Neural progenitor cell (in vitro differentiated cells): ENCODE measurements around the gene PARK7. TPM values are rescaled to one million over a fixed set of nuclear protein-coding genes. Genes with fewer than 3 reads are reported as not detected.

Experiments used
- DNase-seq: peaks from one replicate; pipeline ENCODE4 v3.0.0-alpha.2; 2016; ENCODE audit warnings: low spot score
- H2AFZ ChIP-seq: fragments of 200-600 bp; sonication (generic); replicated peaks from 2 replicates; pipeline ENCODE4 v1.6.1; 2016; ENCODE audit warnings: antibody characterized with exemption
- H3F3A ChIP-seq: fragments of 200-600 bp; sonication (generic); 2 replicates; pipeline ENCODE4 v1.6.1; 2016; ENCODE audit warnings: antibody characterized with exemption, low read depth
- H3K27ac ChIP-seq: fragments of 200-600 bp; sonication (generic); 2 replicates; pipeline ENCODE4 v1.5.1; 2016; ENCODE audit warnings: mild to moderate bottlenecking
- H3K27me3 ChIP-seq: fragments of 200-600 bp; sonication (generic); 2 replicates; pipeline ENCODE4 v1.6.1; 2016; ENCODE audit warnings: mild to moderate bottlenecking, moderate library complexity
- H3K36me3 ChIP-seq: fragments of 200-600 bp; sonication (generic); 2 replicates; pipeline ENCODE4 v1.5.1; 2016
- H3K4me1 ChIP-seq: fragments of 200-600 bp; sonication (generic); 2 replicates; pipeline ENCODE4 v1.6.1; 2016; ENCODE audit warnings: mixed run types
- H3K4me2 ChIP-seq: fragments of 200-600 bp; sonication (generic); 2 replicates; pipeline ENCODE4 v1.6.1; 2016
- H3K4me3 ChIP-seq: fragments of 200-600 bp; sonication (generic); 2 replicates; pipeline ENCODE4 v1.5.1; 2016
- H3K79me2 ChIP-seq: fragments of 200-600 bp; sonication (generic); 2 replicates; pipeline ENCODE4 v1.6.1; 2016; ENCODE audit warnings: low read depth
- H3K9ac ChIP-seq: fragments of 200-600 bp; sonication (generic); 2 replicates; pipeline ENCODE4 v1.6.1; 2016
- H3K9me3 ChIP-seq: fragments of 200-600 bp; sonication (generic); 2 replicates; pipeline ENCODE4 v1.5.1; 2016; ENCODE audit warnings: low read depth
- H4K20me1 ChIP-seq: fragments of 200-600 bp; sonication (generic); 2 replicates; pipeline ENCODE4 v1.6.1; 2016; ENCODE audit warnings: low read depth
- H3K27ac Mint-ChIP-seq: 3 replicates; pipeline ENCODE4 v1.8.0; 2021; ENCODE audit warnings: mixed read lengths
- H3K27me3 Mint-ChIP-seq: 2 replicates; pipeline ENCODE4 v1.8.0; 2022; ENCODE audit warnings: low read depth, mild to moderate bottlenecking, inconsistent platforms, moderate library complexity, mixed read lengths; ENCODE audit not compliant: insufficient read depth
- H3K36me3 Mint-ChIP-seq: 3 replicates; pipeline ENCODE4 v1.8.0; 2021; ENCODE audit warnings: mixed read lengths
- H3K4me1 Mint-ChIP-seq: 3 replicates; pipeline ENCODE4 v1.8.0; 2021; ENCODE audit warnings: mixed read lengths
- H3K4me3 Mint-ChIP-seq: 3 replicates; pipeline ENCODE4 v1.8.0; 2021; ENCODE audit warnings: mild to moderate bottlenecking, moderate library complexity, mixed read lengths
- H3K9me3 Mint-ChIP-seq: 3 replicates; pipeline ENCODE4 v1.8.0; 2020; ENCODE audit warnings: mixed read lengths
- CTCF ChIP-seq: fragments of 200-600 bp; sonication (generic); IDR thresholded peaks from 2 replicates; pipeline ENCODE4 v1.5.1; 2017; ENCODE audit warnings: antibody characterized with exemption, mild to moderate bottlenecking
- EZH2 ChIP-seq: fragments of 200-600 bp; sonication (generic); IDR thresholded peaks from 2 replicates; pipeline ENCODE4 v1.6.1; 2017; ENCODE audit warnings: antibody characterized with exemption, mild to moderate bottlenecking, moderate library complexity
- EZH2phosphoT487 ChIP-seq: fragments of 200-600 bp; sonication (generic); IDR thresholded peaks from 2 replicates; pipeline ENCODE4 v1.6.1; 2017; ENCODE audit warnings: antibody characterized with exemption
- total RNA-seq: library from RNA; depleted of rRNA; stranded (reverse); fragments of >200 nt; gene quantifications from 2 replicates; pipeline ENCODE4 v1.2.3, GENCODE V29; 2015; ENCODE audit warnings: low replicate concordance

Gene PARK7
- total RNA-seq, 1 donor from 2014 or later, result 214 TPM

- H3F3A ChIP-seq, result no peaks in the 10 kb centered on the region
- no peak overlapping the region for H3K27ac Mint-ChIP-seq
- H3K9me3 ChIP-seq, result no peaks in the 10 kb centered on the region
- DNase-seq, result no peak
- H3K9me3 Mint-ChIP-seq, result peaks cover 2% of the 10 kb centered on the region
- no peaks in the 10 kb centered on the region for H4K20me1 ChIP-seq
- no peaks in the 10 kb centered on the region for H3K79me2 ChIP-seq
- no peak overlapping the region for H3K9ac ChIP-seq
- H3K36me3 Mint-ChIP-seq, result peaks cover 17% of the 10 kb centered on the region
- H3K4me3 Mint-ChIP-seq, result no peak overlapping the region
- no peak overlapping the region for H3K4me2 ChIP-seq
- H3K36me3 ChIP-seq, result no peaks in the 10 kb centered on the region
- H3K4me1 Mint-ChIP-seq, result peaks cover 3% of the 10 kb centered on the region
- H3K27ac ChIP-seq, result no peak overlapping the region
- H3K4me1 ChIP-seq, result no peaks in the 10 kb centered on the region
- peaks cover 2% of the 10 kb centered on the region for H3K27me3 Mint-ChIP-seq
- H2AFZ ChIP-seq, result no peak overlapping the region
- H3K27me3 ChIP-seq, result no peaks in the 10 kb centered on the region
- no peak for TF ChIP-seq EZH2
- no peak for TF ChIP-seq EZH2phosphoT487
- no peak for TF ChIP-seq CTCF
- no peak overlapping the region for H3K4me3 ChIP-seq
Measured at GRCh38 chr1:7994827-7995226, 33.3 kb downstream of the PARK7 start.

- H4K20me1 ChIP-seq, result no peaks in the 10 kb centered on the region
- Mint-ChIP-seq H3K4me1 (peaks cover 3% of the 10 kb centered on the region), H3K27ac (no peak overlapping the region), H3K9me3 (peaks cover 2% of the 10 kb centered on the region), H3K4me3 (no peak overlapping the region), H3K27me3 (peaks cover 2% of the 10 kb centered on the region), H3K36me3 (peaks cover 10% of the 10 kb centered on the region)
- TF ChIP-seq CTCF (no peak), EZH2phosphoT487 (no peak), EZH2 (no peak)
- H3K79me2 ChIP-seq, result no peaks in the 10 kb centered on the region
- no peaks in the 10 kb centered on the region for H3K27me3 ChIP-seq
- no peak overlapping the region for H2AFZ ChIP-seq
- no peaks in the 10 kb centered on the region for H3K36me3 ChIP-seq
- H3K4me1 ChIP-seq, result no peaks in the 10 kb centered on the region
- no peak for DNase-seq
- no peak overlapping the region for H3K4me3 ChIP-seq
- no peak overlapping the region for H3K4me2 ChIP-seq
- no peaks in the 10 kb centered on the region for H3K9me3 ChIP-seq
- H3K27ac ChIP-seq, result no peak overlapping the region
- H3K9ac ChIP-seq, result no peak overlapping the region
- no peaks in the 10 kb centered on the region for H3F3A ChIP-seq
Measured at GRCh38 chr1:7995437-7995836, 33.9 kb downstream of the PARK7 start.

- Histone ChIP-seq H3K4me3 (no peak overlapping the region), H3K4me1 (peaks cover 12% of the 10 kb centered on the region), H2AFZ (no peak overlapping the region), H3K9ac (no peak overlapping the region), H3K36me3 (no peaks in the 10 kb centered on the region), H3F3A (no peaks in the 10 kb centered on the region), H3K79me2 (no peaks in the 10 kb centered on the region), H3K27ac (no peak overlapping the region), H4K20me1 (no peaks in the 10 kb centered on the region), H3K27me3 (no peaks in the 10 kb centered on the region), H3K4me2 (no peak overlapping the region), H3K9me3 (no peaks in the 10 kb centered on the region)
- Mint-ChIP-seq H3K27me3 (no peaks in the 10 kb centered on the region), H3K27ac (peak overlapping the region; percentile 76), H3K4me3 (no peak overlapping the region), H3K36me3 (peaks cover 6% of the 10 kb centered on the region), H3K9me3 (peaks cover 2% of the 10 kb centered on the region), H3K4me1 (peaks cover 14% of the 10 kb centered on the region)
- TF ChIP-seq EZH2phosphoT487, result no peak
- TF ChIP-seq EZH2, result no peak
- TF ChIP-seq CTCF, result no peak
- no peak for DNase-seq
Measured at GRCh38 chr1:8002329-8002910, 40.9 kb downstream of the PARK7 start.
